ENCODE data around the gene TSPAN5.

Gene TSPAN5

GRCh38 chr4:98585596-98585995, 72.8 kb downstream of the TSPAN5 start:
- no peak for DNase-seq (ENCODE audit: low spot score)

DNA sequence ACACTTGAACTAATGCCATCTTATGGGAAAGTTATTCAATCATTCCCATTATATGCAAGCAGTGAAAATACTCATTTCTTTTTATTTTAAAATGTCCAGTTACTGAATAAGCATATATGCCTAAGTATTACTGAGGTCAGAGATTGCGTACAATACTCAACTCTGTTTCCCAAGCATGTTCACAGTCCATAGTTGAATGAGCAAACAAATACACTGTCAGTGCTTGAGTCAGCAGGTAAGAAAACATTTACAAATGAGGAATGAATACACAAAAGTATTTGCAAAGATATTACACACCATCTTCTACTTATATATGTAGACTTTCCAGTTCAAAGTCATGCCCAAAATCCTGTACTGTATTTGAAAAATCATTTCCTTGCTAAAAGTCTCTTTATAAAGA, 74.1 kb downstream of the TSPAN5 start:
- DNase-seq (ENCODE audit: low spot score), result no peak

- no peak for DNase-seq (ENCODE audit: low spot score)
These were observed 75.1 kb downstream of the TSPAN5 start for GRCh38 chr4:98583265-98583664.

- no peak for DNase-seq (ENCODE audit: low spot score)
These were observed 77.3 kb downstream of the TSPAN5 start for GRCh38 chr4:98581126-98581525.

DNA sequence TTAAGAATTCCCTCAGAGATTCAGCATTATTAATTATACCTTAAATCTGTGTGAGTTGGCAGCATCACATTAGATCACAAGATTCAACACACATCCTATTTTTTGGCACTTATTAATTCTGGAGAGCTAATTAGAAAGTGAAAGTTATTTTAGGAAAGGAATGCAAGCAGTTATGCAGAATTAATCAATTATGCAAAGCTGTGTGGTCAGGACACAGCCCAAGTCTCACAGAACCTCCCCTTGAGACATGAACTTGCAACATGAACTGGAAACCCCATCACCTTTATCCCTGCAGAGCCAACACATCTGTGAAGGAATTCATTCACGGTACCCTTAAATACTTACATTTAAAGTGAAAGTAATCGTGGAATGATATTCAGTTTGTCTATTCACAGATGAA, 80.5 kb downstream of the TSPAN5 start:
- no peak for DNase-seq (ENCODE audit: low spot score)

DNA sequence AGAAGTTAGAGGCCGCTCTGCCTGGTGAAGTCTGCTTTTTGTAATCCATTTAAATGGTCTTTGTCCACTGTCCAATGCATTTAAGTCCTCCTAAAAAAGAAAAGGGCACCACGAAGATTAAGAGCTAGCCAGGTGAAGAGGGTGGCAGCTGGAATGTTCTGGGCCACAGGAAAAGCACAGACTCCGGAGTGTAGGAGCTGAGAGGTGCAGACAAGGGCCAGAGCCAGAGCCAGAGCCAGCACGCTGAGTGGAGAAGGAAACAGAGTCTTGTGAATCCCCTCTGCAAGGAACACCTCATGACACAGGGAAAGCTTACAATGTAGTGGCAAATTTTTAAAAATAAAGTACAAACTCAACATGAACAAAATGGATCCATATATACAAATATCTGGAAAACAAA, 83.6 kb downstream of the TSPAN5 start:
- no peak for DNase-seq (ENCODE audit: low spot score)

DNA sequence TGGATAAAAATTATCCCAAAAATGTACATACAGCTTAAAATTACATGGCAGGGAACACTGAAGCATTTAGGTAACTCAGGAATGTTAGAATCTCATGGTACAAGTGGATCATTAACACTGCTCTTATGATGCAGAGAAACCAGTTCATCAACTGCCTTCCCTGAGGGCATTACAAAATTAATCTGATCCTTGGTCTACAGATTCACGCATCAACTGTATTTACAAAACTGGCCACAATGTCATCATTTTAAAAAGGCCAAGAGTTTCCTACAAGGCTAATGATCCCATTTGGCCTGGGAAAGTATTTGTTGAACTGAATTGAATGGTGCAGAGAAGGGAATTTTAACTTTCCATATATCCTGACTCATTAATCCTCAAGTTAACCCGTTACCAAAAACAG, 84.6 kb downstream of the TSPAN5 start:
- DNase-seq (ENCODE audit: low spot score), result no peak

- DNase-seq (ENCODE audit: low spot score), result no peak
These were observed 85.7 kb downstream of the TSPAN5 start for GRCh38 chr4:98572697-98573096.

- DNase-seq (ENCODE audit: low spot score), result no peak
These were observed 87.1 kb downstream of the TSPAN5 start for GRCh38 chr4:98571161-98571786.

DNA sequence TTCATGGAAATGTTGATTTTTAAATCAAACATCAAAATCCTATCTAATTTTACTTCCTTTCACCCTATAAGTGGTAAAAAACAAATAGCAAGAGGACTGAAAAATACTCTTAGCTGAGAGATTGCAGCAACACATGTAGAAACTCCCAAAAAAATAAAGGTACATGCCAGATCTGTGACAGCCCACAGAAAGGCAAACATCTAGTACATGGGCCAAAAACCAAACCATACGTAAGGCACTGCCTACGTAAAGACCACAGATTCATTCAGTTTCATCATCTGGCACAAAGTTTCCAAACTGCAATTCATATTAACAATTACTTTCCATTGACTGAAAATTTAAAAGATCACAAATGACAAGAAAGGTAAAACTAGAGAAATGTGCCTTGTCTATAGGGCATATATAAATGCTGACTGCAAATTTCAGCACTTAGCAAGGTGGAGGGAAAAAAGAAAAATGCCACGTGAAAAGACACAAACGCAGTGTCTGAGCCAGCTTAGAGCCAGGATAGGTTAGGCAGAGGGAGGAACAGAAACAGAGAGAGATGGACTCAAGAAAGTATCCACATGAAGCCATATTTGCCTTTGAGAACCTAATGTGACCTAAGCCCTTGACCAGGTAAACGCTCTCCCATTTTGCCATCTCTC, 88.1 kb downstream of the TSPAN5 start:
- no peak for DNase-seq (ENCODE audit: low spot score)

DNA sequence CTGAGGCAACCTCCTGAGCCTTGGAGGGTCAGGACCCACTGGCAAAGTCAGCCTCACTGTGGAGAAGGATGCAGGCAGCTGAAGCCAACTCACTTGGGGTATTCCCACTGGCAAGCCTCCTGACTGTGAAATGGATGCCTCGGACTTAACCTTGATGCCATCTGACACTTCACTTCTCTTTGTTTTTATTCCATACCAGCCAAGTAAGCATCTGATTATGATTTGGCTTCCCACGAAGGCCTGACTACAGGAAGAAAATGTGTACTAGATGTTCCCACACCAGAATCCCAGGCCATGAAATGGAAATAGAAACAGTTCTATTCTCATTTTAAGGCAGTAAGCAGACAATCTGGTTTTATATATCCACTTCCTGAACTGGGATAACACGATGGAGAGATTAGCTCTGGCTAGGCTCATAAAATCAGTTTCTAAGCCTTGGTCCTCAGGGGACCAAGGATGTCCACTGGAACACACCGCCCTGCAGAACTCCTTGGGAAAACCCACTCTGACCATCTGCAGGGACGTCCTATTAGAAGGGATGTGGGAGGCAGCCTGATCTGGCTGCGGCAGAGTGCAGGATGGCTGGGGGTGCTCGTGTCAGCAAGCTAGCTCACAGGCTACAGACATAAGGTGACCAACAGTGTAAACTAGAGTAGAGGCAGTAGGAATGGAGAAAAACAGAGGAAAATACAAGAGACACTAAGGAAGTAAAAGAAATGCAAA, 89.3 kb downstream of the TSPAN5 start:
- DNase-seq (ENCODE audit: low spot score), result no peak

GRCh38 chr4:98567611-98568010, 90.8 kb downstream of the TSPAN5 start:
- DNase-seq (ENCODE audit: low spot score), result no peak

- no peak for DNase-seq (ENCODE audit: low spot score)
These were observed 91.9 kb downstream of the TSPAN5 start for GRCh38 chr4:98566361-98567008.

DNA sequence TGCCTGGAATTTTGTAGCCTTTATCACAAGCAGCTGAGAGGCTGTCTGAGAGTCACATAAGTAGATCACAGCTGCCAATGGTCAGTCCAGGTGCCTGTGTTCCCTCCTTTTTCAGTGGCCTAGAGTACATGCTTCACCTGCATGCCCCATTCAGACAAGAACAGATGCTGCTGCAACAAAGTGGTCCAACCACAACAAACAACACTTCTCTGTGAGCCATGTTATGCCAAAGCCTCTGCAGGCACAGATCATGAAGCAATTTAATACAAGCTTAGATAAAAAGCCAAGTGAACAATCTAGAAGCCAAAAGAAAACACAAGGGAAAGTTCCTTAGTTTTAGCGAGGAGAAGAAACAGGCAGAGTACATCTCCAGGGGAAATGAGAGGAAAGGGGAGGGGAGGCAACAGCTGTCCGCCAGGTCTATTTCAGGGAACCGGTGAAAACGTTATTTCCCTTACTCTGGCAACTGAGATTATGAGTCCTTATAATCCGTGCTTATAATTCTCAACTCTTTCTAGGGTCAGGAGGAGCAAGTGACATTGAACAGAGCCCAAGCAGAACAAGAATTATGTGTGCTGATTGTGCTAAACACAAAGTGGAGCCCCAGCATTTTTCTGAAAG, 92.6 kb downstream of the TSPAN5 start:
- DNase-seq (ENCODE audit: low spot score), result no peak

DNA sequence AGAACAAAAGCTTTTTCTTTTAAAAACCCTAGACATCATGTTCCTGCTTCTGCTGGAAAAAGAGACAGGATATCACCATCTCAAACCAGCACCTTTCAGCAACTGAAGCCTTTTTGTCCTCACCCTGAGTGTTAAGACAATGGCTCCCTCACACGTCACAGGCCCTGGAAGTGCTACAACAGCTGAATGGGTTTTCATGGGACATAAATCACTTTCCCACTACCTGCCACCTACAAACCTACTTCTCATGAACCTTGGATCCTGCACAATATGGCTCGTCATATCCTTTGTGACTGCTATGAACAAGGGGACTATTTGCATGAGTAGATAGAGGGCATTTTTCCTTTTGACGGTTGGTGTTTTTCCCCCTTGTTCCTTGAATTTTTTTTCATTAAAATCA, 93.6 kb downstream of the TSPAN5 start:
- no peak for DNase-seq (ENCODE audit: low spot score)

DNA sequence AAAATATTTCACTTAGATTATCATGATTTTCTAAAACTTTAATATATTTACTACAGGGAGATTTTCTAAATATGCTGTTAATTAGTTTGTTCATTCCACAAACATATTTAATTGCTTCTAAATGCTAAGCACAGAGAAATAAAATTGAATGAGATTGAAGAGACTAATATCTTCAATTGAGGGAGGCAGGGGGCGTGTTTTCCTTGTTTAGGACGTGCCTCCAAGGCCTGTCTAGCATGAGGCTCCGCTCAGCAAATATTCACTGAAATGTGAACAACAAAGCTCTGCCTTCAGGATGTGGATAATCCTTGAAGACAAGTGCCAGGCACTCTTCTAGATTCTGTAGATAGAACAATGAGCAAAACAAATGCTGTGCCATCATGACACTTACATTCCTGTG, 98.1 kb downstream of the TSPAN5 start:
- DNase-seq (ENCODE audit: low spot score), result no peak

- DNase-seq (ENCODE audit: low spot score), result no peak
These were observed 99.8 kb downstream of the TSPAN5 start for GRCh38 chr4:98558471-98559169.

DNA sequence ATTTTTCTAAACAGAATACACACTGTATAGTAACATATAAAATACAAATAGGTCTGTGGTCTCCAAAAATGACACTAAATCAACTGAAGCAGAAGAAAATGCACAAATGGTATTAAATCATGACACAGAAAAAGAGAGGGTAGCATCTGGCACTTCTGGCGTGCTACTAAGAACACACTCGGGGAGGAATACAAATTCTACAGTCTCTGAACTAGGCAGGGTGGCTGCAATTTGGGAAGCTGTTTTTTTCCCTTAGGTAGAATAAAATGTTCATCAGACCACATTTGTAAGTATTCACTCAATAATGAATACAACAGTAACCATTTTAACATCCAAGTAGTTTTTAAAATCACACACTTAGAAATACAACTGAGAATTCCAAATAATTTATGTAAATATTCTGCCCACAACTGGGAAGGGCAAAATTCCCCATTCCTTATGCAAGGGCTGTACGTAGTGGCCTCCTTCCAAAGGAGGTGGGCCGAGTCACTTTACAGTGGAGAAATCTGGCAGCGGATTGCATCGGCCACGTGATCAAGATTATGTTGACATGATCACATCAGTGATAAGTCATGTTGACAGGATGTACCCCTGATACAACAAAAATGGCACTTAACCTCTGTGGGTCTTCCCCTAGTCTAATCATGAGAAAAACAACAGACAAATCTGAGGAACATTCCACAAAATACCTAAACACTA, 101.1 kb downstream of the TSPAN5 start:
- DNase-seq (ENCODE audit: low spot score), result no peak

GRCh38 chr4:98556451-98556850, 102.0 kb downstream of the TSPAN5 start:
- no peak for DNase-seq (ENCODE audit: low spot score)

- no peak for DNase-seq (ENCODE audit: low spot score)
These were observed 102.5 kb downstream of the TSPAN5 start for GRCh38 chr4:98555798-98556445.
